Neural cell (in vitro differentiated cells): ENCODE results near the gene HECTD1. TPM values are rescaled to one million over a fixed set of nuclear protein-coding genes. Genes with fewer than 3 reads are reported as not detected.

Experiments
- H2AFZ ChIP-seq: fragments of 200-600, 300-800 bp; sonication (generic), shearing (Covaris generic); 2 replicates; pipeline ENCODE4 v1.6.0; 2014; ENCODE audit warnings: low read depth, mild to moderate bottlenecking, antibody characterized with exemption, low read length, moderate library complexity
- H3F3A ChIP-seq: fragments of 200-600 bp; shearing (Covaris generic); 2 replicates; pipeline ENCODE4 v1.6.1; 2016; ENCODE audit warnings: mild to moderate bottlenecking, moderate library complexity, mixed read lengths, antibody characterized with exemption, low read length; ENCODE audit not compliant: insufficient read depth, poor library complexity, severe bottlenecking
- H3K27ac ChIP-seq: fragments of 200-600, 300-800 bp; sonication (generic), shearing (Covaris generic); 2 replicates; pipeline ENCODE4 v1.5.1; 2014; ENCODE audit warnings: mild to moderate bottlenecking, low read length, moderate library complexity
- H3K27me3 ChIP-seq: fragments of 300-800, 200-600 bp; sonication (generic), shearing (Covaris generic); 2 replicates; pipeline ENCODE4 v1.6.0; 2014; ENCODE audit warnings: mild to moderate bottlenecking, low read depth, low read length, moderate library complexity; ENCODE audit not compliant: insufficient read depth
- H3K36me3 ChIP-seq: fragments of 300-800, 200-600 bp; sonication (generic), shearing (Covaris generic); 2 replicates; pipeline ENCODE4 v1.5.1; 2014; ENCODE audit warnings: mild to moderate bottlenecking, antibody characterized with exemption, low read length, moderate library complexity; ENCODE audit not compliant: insufficient read depth
- H3K4me2 ChIP-seq: fragments of 300-800, 200-600 bp; sonication (generic), shearing (Covaris generic); 2 replicates; pipeline ENCODE4 v1.6.0; 2014; ENCODE audit warnings: mild to moderate bottlenecking, low read length
- H3K4me3 ChIP-seq: fragments of 300-800, 200-600 bp; sonication (generic), shearing (Covaris generic); 2 replicates; pipeline ENCODE4 v1.5.1; 2014; ENCODE audit warnings: mild to moderate bottlenecking, low read length, moderate library complexity
- H3K79me2 ChIP-seq: fragments of 200-600 bp; shearing (Covaris generic); replicated peaks from 2 replicates; pipeline ENCODE4 v1.6.0; 2014; ENCODE audit warnings: mild to moderate bottlenecking, low read length, moderate library complexity; ENCODE audit not compliant: insufficient read depth
- H3K9ac ChIP-seq: fragments of 300-800, 200-600 bp; sonication (generic), shearing (Covaris generic); 2 replicates; pipeline ENCODE4 v1.6.1; 2016; ENCODE audit warnings: mild to moderate bottlenecking, low read length, mixed read lengths
- H3K9me2 ChIP-seq: fragments of 200-600 bp; shearing (Covaris generic); 2 replicates; pipeline ENCODE4 v1.6.1; 2016; ENCODE audit warnings: mild to moderate bottlenecking, low read length, mixed read lengths; ENCODE audit not compliant: insufficient read depth
- H3K9me3 ChIP-seq: fragments of 200-600, 300-800 bp; sonication (generic), shearing (Covaris generic); 2 replicates; pipeline ENCODE4 v1.6.1; 2016; ENCODE audit warnings: mild to moderate bottlenecking, mixed run types, low read length, moderate library complexity, mixed read lengths
- H4K20me1 ChIP-seq: fragments of 200-600 bp; shearing (Covaris generic); 2 replicates; pipeline ENCODE4 v1.6.1; 2016; ENCODE audit warnings: mild to moderate bottlenecking, mixed run types; ENCODE audit not compliant: insufficient read depth
- EP300 ChIP-seq: fragments of 450-650 bp; conservative IDR thresholded peaks from 2 replicates; pipeline ENCODE4 v1.6.1; 2014; ENCODE audit warnings: antibody characterized with exemption, mild to moderate bottlenecking, moderate library complexity; ENCODE audit not compliant: poor library complexity, severe bottlenecking
- EZH2 ChIP-seq: fragments of 200-600, 300-800 bp; shearing (Covaris generic), sonication (generic); IDR thresholded peaks from 2 replicates; pipeline ENCODE4 v1.6.1; 2014; ENCODE audit warnings: antibody characterized with exemption, low read length, borderline replicate concordance, mild to moderate bottlenecking; ENCODE audit not compliant: insufficient read depth, poor library complexity, severe bottlenecking
- MXI1 ChIP-seq: fragments of 450-650 bp; conservative IDR thresholded peaks from 2 replicates; pipeline ENCODE4 v1.6.1; 2014; ENCODE audit warnings: antibody characterized with exemption, mild to moderate bottlenecking; ENCODE audit not compliant: poor library complexity, severe bottlenecking
- POLR2AphosphoS5 ChIP-seq: IDR thresholded peaks from 2 replicates; pipeline ENCODE4 v1.6.1; 2012
- RAD21 ChIP-seq: fragments of 450-650 bp; conservative IDR thresholded peaks from 2 replicates; pipeline ENCODE4 v1.6.1; 2014; ENCODE audit warnings: antibody characterized with exemption, mild to moderate bottlenecking, moderate library complexity
- SMC3 ChIP-seq: fragments of 450-650 bp; conservative IDR thresholded peaks from 2 replicates; pipeline ENCODE4 v1.6.1; 2014; ENCODE audit warnings: antibody characterized with exemption, mild to moderate bottlenecking, moderate library complexity; ENCODE audit not compliant: poor library complexity
- TAF1 ChIP-seq: IDR thresholded peaks from 2 replicates; pipeline ENCODE4 v1.6.1; 2012; ENCODE audit warnings: low read depth
- polyA plus RNA-seq: library from polyadenylated mRNA; depleted of rRNA; stranded (reverse); fragments of >200 nt; gene quantifications from 2 replicates; pipeline ENCODE4 v1.2.3, GENCODE V29; 2014
- TF ChIP-seq, protein P1 (sequence below): fragments of 450-650 bp; IDR thresholded peaks from 2 replicates; pipeline ENCODE4 v1.5.1; 2014; ENCODE audit warnings: antibody characterized with exemption, mild to moderate bottlenecking, moderate library complexity; ENCODE audit not compliant: poor library complexity, severe bottlenecking
- TF ChIP-seq, protein P2 (sequence below): IDR thresholded peaks from 2 replicates; pipeline ENCODE4 v1.6.1; 2012; ENCODE audit warnings: borderline replicate concordance

HECTD1 gene
- polyA plus RNA-seq, 1 donor from 2014 or later: 144 TPM

DNA sequence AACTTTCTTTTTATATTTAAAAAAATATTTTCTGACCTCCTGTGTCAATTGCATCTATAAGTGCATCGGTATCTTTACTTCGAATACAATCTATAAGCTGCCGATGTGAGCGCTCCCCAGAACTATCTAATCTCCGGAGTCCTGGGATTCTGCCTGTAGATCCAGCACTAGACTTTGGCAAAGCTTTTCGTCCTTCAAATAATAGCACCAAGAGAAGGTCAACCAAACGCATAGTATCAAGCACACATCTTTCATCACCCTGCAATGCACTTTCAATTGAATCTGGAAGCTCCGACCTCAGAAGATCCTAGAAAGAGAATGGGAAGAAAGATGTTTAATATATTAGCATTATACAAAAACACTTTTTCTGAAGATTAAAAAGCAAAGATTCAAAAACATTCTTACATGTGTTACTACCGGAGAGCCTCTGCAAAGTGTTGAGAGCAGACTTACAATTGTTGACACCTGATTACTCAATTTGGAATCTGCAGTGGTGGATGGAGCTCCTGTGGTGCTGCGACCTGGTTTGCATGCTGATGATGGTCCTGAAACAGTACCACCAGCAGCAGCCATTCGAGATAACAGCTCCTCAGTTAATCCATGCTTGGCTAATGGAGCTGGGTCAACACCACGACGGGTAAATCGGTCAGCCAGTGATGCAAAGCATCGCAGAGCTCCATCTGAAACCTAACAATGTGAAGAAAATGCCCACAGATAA lies 34.3 kb downstream of the HECTD1 start:
- Histone ChIP-seq H3K9ac (no peak overlapping the region), H3K9me3 (no peaks in the 10 kb centered on the region), H4K20me1 (no peaks in the 10 kb centered on the region), H3F3A (no peaks in the 10 kb centered on the region), H3K9me2 (no peaks in the 10 kb centered on the region), H3K27me3 (no peaks in the 10 kb centered on the region), H3K4me2 (no peak overlapping the region), H2AFZ (no peak overlapping the region), H3K79me2 (no peaks in the 10 kb centered on the region), H3K27ac (no peak overlapping the region), H3K36me3 (peaks cover 12% of the 10 kb centered on the region), H3K4me3 (no peak overlapping the region)
- TF ChIP-seq, protein P1, sequence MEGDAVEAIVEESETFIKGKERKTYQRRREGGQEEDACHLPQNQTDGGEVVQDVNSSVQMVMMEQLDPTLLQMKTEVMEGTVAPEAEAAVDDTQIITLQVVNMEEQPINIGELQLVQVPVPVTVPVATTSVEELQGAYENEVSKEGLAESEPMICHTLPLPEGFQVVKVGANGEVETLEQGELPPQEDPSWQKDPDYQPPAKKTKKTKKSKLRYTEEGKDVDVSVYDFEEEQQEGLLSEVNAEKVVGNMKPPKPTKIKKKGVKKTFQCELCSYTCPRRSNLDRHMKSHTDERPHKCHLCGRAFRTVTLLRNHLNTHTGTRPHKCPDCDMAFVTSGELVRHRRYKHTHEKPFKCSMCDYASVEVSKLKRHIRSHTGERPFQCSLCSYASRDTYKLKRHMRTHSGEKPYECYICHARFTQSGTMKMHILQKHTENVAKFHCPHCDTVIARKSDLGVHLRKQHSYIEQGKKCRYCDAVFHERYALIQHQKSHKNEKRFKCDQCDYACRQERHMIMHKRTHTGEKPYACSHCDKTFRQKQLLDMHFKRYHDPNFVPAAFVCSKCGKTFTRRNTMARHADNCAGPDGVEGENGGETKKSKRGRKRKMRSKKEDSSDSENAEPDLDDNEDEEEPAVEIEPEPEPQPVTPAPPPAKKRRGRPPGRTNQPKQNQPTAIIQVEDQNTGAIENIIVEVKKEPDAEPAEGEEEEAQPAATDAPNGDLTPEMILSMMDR: no peak
- TF ChIP-seq, protein P2, sequence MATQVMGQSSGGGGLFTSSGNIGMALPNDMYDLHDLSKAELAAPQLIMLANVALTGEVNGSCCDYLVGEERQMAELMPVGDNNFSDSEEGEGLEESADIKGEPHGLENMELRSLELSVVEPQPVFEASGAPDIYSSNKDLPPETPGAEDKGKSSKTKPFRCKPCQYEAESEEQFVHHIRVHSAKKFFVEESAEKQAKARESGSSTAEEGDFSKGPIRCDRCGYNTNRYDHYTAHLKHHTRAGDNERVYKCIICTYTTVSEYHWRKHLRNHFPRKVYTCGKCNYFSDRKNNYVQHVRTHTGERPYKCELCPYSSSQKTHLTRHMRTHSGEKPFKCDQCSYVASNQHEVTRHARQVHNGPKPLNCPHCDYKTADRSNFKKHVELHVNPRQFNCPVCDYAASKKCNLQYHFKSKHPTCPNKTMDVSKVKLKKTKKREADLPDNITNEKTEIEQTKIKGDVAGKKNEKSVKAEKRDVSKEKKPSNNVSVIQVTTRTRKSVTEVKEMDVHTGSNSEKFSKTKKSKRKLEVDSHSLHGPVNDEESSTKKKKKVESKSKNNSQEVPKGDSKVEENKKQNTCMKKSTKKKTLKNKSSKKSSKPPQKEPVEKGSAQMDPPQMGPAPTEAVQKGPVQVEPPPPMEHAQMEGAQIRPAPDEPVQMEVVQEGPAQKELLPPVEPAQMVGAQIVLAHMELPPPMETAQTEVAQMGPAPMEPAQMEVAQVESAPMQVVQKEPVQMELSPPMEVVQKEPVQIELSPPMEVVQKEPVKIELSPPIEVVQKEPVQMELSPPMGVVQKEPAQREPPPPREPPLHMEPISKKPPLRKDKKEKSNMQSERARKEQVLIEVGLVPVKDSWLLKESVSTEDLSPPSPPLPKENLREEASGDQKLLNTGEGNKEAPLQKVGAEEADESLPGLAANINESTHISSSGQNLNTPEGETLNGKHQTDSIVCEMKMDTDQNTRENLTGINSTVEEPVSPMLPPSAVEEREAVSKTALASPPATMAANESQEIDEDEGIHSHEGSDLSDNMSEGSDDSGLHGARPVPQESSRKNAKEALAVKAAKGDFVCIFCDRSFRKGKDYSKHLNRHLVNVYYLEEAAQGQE: no peak
- TF ChIP-seq POLR2AphosphoS5: no peak
- no peak for TF ChIP-seq EP300
- TF ChIP-seq EZH2: no peak
- TF ChIP-seq MXI1: no peak
- no peak for TF ChIP-seq RAD21
- TF ChIP-seq SMC3: no peak
- TF ChIP-seq TAF1: no peak

- Histone ChIP-seq H3K36me3 (peaks cover 12% of the 10 kb centered on the region), H3K4me3 (no peak overlapping the region), H3K4me2 (no peak overlapping the region), H3K9me3 (no peaks in the 10 kb centered on the region), H2AFZ (no peak overlapping the region), H3K27ac (no peak overlapping the region), H4K20me1 (no peaks in the 10 kb centered on the region), H3F3A (no peaks in the 10 kb centered on the region), H3K79me2 (no peaks in the 10 kb centered on the region), H3K9me2 (no peaks in the 10 kb centered on the region), H3K27me3 (no peaks in the 10 kb centered on the region), H3K9ac (no peak overlapping the region)
- no peak for TF ChIP-seq RAD21
- no peak for TF ChIP-seq SMC3
- no peak for TF ChIP-seq POLR2AphosphoS5
- TF ChIP-seq, protein P1: no peak
- TF ChIP-seq MXI1: no peak
- TF ChIP-seq EZH2: no peak
These were observed 35.5 kb downstream of the HECTD1 start for GRCh38 chr14:31172084-31172483.
